ENCODE measurements around the gene BASP1. TPM values are rescaled to one million over a fixed set of nuclear protein-coding genes. Genes with fewer than 3 reads are reported as not detected.

Gene BASP1
- total and polyA plus RNA-seq, 7 experiments from 2014 or later, result 0.23 to 9.6 (median 1.2) TPM; not detected in 1

DNA sequence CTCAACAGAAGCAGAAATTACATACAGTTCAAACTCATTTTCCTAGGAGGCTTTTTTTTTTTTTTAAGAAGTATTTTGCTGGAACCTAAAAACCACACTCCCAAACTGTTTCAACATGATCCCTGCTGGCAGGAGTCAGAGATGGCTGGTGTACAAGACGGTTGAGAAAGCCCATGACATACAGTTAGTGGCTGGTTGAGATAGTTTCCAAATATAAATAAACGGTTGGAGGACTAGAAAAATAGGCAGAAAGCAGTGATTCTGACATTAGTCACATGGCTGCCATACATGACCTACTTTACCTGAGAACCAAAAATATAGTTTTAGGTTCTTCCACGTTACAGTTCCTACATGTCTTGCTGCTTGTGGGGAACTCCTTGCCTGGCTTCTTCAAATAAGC lies 31.7 kb upstream of the BASP1 start:
- POLR2A ChIA-PET, result no interaction called here
- intact Hi-C loops (cut with micrococcal nuclease), result no loop called here
- peak overlapping the region in 1 of 9 donors; percentile 15 for H3K27ac Mint-ChIP-seq

DNA sequence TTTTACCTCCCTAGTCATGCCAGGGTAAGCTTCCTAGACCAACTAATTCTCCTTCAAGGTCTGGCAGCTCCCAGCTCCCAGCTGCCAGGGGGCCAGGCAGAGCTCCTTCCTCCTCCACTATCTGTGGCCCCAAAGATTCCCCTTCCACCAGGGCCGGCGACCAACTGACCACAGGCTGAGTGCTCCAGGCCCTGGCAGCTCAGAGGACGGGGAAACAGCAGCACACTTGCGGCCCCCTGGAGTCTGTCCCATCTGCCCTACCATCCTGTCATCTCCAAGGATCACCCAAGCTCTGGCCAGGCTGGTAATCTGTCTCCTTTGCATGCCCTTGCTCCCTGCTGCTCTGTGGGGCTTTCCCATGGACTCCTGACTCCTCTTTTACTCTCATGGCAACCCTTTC lies 31.2 kb upstream of the BASP1 start:
- Mint-ChIP-seq H3K9me3 (peaks cover 0 to 2% (median 0%) of the 10 kb centered on the region in 11 donors), H3K27me3 (peaks cover 0 to 31% (median 6%) of the 10 kb centered on the region in 5 donors), H3K27ac (no peak overlapping the region), H3K36me3 (no peaks in the 10 kb centered on the region), H3K4me3 (no peak overlapping the region), H3K4me1 (peaks cover 0 to 7% (median 3%) of the 10 kb centered on the region in 7 donors)
- H3K36me3 ChIP-seq (ENCODE audit: control insufficient read depth in 2 of 3, insufficient read depth in 3 of 3, low read length in 3 of 3), result no peaks in the 10 kb centered on the region
- no peaks in the 10 kb centered on the region for H3K27me3 ChIP-seq (ENCODE audit: control insufficient read depth in 2 of 2, insufficient read depth in 2 of 2, low read length in 2 of 2)
- intact Hi-C loops (cut with micrococcal nuclease), result no loop called here
- POLR2A ChIA-PET, result no interaction called here
- no peak overlapping the region for H3K4me3 ChIP-seq (ENCODE audit: low read length)
- ATAC-seq (no peak), DNase-seq (no peak)
- no peak overlapping the region for H3K27ac ChIP-seq (ENCODE audit: low read depth, low read length)
- no peaks in the 10 kb centered on the region for H3K9me3 ChIP-seq (ENCODE audit: control insufficient read depth in 2 of 3, low read length in 3 of 3)
- no peaks in the 10 kb centered on the region for H3K4me1 ChIP-seq (ENCODE audit: control insufficient read depth in 2 of 2, insufficient read depth in 2 of 2, low read length in 2 of 2)
- CTCF ChIA-PET, result interaction anchor here (0.6 kb wide), 1 partner anchor 42 kb away, joined by 3 read pairs; no protein-coding TSS in a partner anchor

More for the DNA sequence above, 31.7 kb upstream of the BASP1 start:
- H3K4me1 ChIP-seq (ENCODE audit: control insufficient read depth in 2 of 2, insufficient read depth in 2 of 2, low read length in 2 of 2), result no peaks in the 10 kb centered on the region
- H3K27me3 ChIP-seq (ENCODE audit: control insufficient read depth in 2 of 2, insufficient read depth in 2 of 2, low read length in 2 of 2), result no peaks in the 10 kb centered on the region
- CTCF ChIA-PET, result no interaction called here
- Mint-ChIP-seq H3K9me3 (peaks cover 0 to 2% (median 0%) of the 10 kb centered on the region in 11 donors), H3K27me3 (peaks cover 0 to 31% (median 6%) of the 10 kb centered on the region in 5 donors), H3K4me1 (peaks cover 0 to 7% (median 3%) of the 10 kb centered on the region in 7 donors), H3K4me3 (no peak overlapping the region), H3K36me3 (no peaks in the 10 kb centered on the region)
- no peaks in the 10 kb centered on the region for H3K9me3 ChIP-seq (ENCODE audit: control insufficient read depth in 2 of 3, low read length in 3 of 3)
- DNase-seq, result no peak
- H3K36me3 ChIP-seq (ENCODE audit: control insufficient read depth in 2 of 3, insufficient read depth in 3 of 3, low read length in 3 of 3), result no peaks in the 10 kb centered on the region
- H3K4me3 ChIP-seq (ENCODE audit: low read length), result no peak overlapping the region
- H3K27ac ChIP-seq (ENCODE audit: low read depth, low read length), result no peak overlapping the region
- ATAC-seq, result no peak

DNA sequence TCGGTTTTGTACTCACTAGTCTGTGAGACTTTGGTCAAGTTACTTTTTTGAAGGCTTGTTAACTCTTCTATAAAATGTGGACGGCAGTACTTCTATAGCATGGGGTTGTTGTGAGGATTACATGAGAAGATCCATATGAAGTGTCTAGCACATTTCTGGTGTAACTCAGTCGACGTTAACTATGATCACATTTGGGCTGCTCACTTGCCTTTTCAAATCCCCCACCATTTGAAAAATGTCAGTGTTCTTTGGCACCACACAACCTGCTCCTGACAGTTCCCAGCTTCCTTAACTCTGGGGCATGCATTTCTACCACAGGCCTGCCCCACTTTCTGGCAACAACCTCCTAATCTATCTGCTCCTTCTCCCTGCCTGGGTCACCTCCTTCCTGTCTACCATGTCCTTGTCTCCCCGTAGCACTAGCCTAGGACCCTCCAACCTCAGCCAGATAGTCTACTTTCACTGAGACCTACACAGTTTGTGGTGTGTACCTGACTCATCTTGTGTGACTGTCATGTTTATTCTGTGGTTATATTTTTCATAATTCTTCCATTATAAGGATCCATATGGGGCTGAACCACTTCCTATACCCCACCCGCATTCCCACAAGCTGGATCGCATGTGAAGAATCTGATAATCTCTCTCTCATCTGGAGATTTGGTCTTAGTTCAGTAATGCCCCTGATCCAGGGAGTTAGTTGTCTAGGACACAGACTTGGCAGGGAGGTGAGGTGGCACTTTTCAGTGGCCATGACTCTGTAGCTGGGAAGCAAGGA lies 30.2 kb upstream of the BASP1 start:
- Mint-ChIP-seq H3K27me3 (peaks cover 0 to 31% (median 6%) of the 10 kb centered on the region in 5 donors), H3K4me1 (peaks cover 0 to 7% (median 3%) of the 10 kb centered on the region in 7 donors), H3K27ac (no peak overlapping the region), H3K4me3 (no peak overlapping the region), H3K9me3 (peaks cover 0 to 2% (median 0%) of the 10 kb centered on the region in 11 donors), H3K36me3 (no peaks in the 10 kb centered on the region)
- DNase-seq, result no peak
- ChIA-PET CTCF (interaction anchor here (0.6 kb wide), 1 partner anchor 200 kb away, joined by 3 read pairs; no protein-coding TSS in a partner anchor), POLR2A (no interaction called here)
- no peaks in the 10 kb centered on the region for H3K4me1 ChIP-seq (ENCODE audit: control insufficient read depth in 2 of 2, insufficient read depth in 2 of 2, low read length in 2 of 2)
- H3K27ac ChIP-seq (ENCODE audit: low read depth, low read length), result no peak overlapping the region
- H3K9me3 ChIP-seq (ENCODE audit: control insufficient read depth in 2 of 3, low read length in 3 of 3), result no peaks in the 10 kb centered on the region
- intact Hi-C loops (cut with micrococcal nuclease), result no loop called here
- ATAC-seq, result no peak
- no peaks in the 10 kb centered on the region for H3K36me3 ChIP-seq (ENCODE audit: control insufficient read depth in 2 of 3, insufficient read depth in 3 of 3, low read length in 3 of 3)
- no peaks in the 10 kb centered on the region for H3K27me3 ChIP-seq (ENCODE audit: control insufficient read depth in 2 of 2, insufficient read depth in 2 of 2, low read length in 2 of 2)
- H3K4me3 ChIP-seq (ENCODE audit: low read length), result no peak overlapping the region

DNA sequence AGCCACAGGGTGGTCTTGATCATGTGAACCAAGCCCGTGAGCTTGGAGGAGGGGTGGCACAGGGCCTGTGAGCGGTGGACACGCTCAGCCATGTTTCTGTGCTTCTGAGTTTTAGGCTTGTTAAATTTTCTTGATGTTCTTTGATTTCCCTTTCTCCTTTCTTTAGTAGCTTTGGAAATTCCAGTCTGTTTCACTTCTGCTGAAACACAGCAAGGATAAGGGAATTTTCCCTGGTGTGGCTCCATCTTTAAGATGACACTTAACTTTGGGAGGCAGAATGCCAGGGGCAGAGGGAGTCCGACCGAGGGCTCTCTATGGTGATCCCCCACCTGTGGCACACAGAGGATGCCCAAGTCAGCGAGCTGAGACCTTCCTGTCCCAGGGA lies 29.7 kb upstream of the BASP1 start:
- Histone ChIP-seq H3K36me3 (ENCODE audit: control insufficient read depth in 2 of 3, insufficient read depth in 3 of 3, low read length in 3 of 3) (no peaks in the 10 kb centered on the region), H3K27me3 (ENCODE audit: control insufficient read depth in 2 of 2, insufficient read depth in 2 of 2, low read length in 2 of 2) (no peaks in the 10 kb centered on the region), H3K9me3 (ENCODE audit: control insufficient read depth in 2 of 3, low read length in 3 of 3) (no peaks in the 10 kb centered on the region), H3K27ac (ENCODE audit: low read depth, low read length) (no peak overlapping the region), H3K4me3 (ENCODE audit: low read length) (no peak overlapping the region), H3K4me1 (ENCODE audit: control insufficient read depth in 2 of 2, insufficient read depth in 2 of 2, low read length in 2 of 2) (no peaks in the 10 kb centered on the region)
- Mint-ChIP-seq H3K4me1 (peaks cover 0 to 7% (median 3%) of the 10 kb centered on the region in 7 donors), H3K27ac (no peak overlapping the region), H3K36me3 (no peaks in the 10 kb centered on the region), H3K9me3 (peaks cover 0 to 2% (median 0%) of the 10 kb centered on the region in 11 donors), H3K4me3 (no peak overlapping the region), H3K27me3 (peaks cover 0 to 27% (median 6%) of the 10 kb centered on the region in 5 donors)
- ATAC-seq, result no peak
- intact Hi-C loops (cut with micrococcal nuclease), result no loop called here
- ChIA-PET CTCF (interaction anchor here (0.6 kb wide), 1 partner anchor 200 kb away, joined by 3 read pairs; no protein-coding TSS in a partner anchor), POLR2A (no interaction called here)
- DNase-seq, result no peak

DNA sequence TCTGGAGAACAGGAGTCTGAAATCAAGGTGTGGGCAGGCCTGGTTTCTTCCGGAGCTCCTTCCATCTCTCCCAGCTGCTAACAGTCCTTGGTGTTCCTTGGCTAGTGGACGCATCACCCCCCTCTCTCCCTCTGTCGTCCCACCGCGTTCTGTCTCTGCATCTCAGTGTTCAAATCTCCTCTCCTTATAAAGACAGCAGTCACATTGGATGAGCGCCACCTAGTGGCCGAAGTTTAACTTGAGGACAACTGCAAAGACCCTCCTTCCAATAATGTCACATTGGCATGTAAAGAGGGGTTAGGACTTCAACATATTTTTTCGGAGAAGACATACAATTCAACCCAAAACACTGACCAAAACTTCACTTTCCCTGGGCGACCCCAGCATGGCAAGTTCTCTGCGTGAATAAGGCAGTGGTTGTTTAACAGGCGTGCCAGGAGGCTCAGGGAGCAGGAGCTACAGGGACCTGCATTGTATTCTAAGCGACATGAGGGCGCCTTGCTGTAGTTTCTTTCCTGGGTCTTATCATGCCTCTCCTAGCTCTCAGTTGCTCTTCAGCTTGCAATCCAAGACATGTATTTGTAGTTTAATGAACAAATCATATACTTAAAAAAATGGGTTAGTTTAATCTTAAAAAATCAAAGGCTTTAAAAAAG lies 27.9 kb upstream of the BASP1 start:
- POLR2A ChIA-PET, result no interaction called here
- Histone ChIP-seq H3K9me3 (ENCODE audit: control insufficient read depth in 2 of 3, low read length in 3 of 3) (no peaks in the 10 kb centered on the region), H3K4me1 (ENCODE audit: control insufficient read depth in 2 of 2, insufficient read depth in 2 of 2, low read length in 2 of 2) (no peaks in the 10 kb centered on the region), H3K36me3 (ENCODE audit: control insufficient read depth in 2 of 3, insufficient read depth in 3 of 3, low read length in 3 of 3) (no peaks in the 10 kb centered on the region), H3K4me3 (ENCODE audit: low read length) (no peak overlapping the region), H3K27ac (ENCODE audit: low read depth, low read length) (no peak overlapping the region), H3K27me3 (ENCODE audit: control insufficient read depth in 2 of 2, insufficient read depth in 2 of 2, low read length in 2 of 2) (no peaks in the 10 kb centered on the region)
- H3K9me3 Mint-ChIP-seq, result peaks cover 0 to 2% (median 0%) of the 10 kb centered on the region in 11 donors
- ATAC-seq (no peak), DNase-seq (peak; percentile 5 to 52 (median 37))
- H3K4me1 Mint-ChIP-seq, result peaks cover 0 to 7% (median 3%) of the 10 kb centered on the region in 7 donors
- CTCF ChIA-PET, result interaction anchor here (0.7 to 1.1 kb wide), 3 partner anchors 9 to 11 kb away, joined by 3 read pairs; no protein-coding TSS in a partner anchor
- peaks cover 0 to 29% (median 6%) of the 10 kb centered on the region in 5 donors for H3K27me3 Mint-ChIP-seq
- H3K36me3 Mint-ChIP-seq, result no peaks in the 10 kb centered on the region
- intact Hi-C loops (cut with micrococcal nuclease), result loop anchor here (1.0 to 10.0 kb wide), 3 partner anchors 255 to 1025 kb away; partner anchors contain the start of gene MYO10 (in 1 of the 2)
- peak overlapping the region in 1 of 9 donors; percentile 60 for H3K27ac Mint-ChIP-seq
- H3K4me3 Mint-ChIP-seq, result no peak overlapping the region

DNA sequence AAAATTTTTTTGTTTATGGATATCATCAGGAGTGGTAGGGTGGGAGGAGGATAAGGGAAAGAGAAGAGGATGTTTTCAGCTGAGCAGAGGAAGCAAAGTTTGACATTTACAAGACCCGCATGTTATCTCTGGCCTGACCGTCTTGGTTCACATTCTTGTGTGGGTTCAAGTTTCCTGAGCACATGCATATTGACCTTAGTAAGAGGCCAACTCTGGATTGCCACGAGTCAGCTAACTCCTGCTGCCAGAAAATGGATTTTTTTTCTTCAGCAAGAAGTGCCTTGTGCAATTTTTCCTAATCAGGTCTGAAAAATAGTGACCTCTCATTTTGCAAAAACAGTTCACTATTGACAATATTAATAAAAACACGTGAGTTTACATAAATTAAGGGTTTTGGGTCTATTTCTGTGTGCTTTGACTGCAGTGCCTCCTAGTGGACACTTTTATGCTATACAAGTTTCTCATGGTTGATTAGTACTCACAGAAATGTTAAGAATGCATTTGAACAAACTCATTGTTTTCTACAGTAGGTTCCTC lies 27.1 kb upstream of the BASP1 start:
- Mint-ChIP-seq H3K27ac (no peak overlapping the region), H3K9me3 (peaks cover 0 to 2% (median 0%) of the 10 kb centered on the region in 11 donors), H3K4me3 (no peak overlapping the region), H3K36me3 (no peaks in the 10 kb centered on the region), H3K27me3 (peaks cover 0 to 29% (median 11%) of the 10 kb centered on the region in 5 donors), H3K4me1 (peaks cover 0 to 7% (median 3%) of the 10 kb centered on the region in 7 donors)
- Histone ChIP-seq H3K4me1 (ENCODE audit: control insufficient read depth in 2 of 2, insufficient read depth in 2 of 2, low read length in 2 of 2) (no peaks in the 10 kb centered on the region), H3K9me3 (ENCODE audit: control insufficient read depth in 2 of 3, low read length in 3 of 3) (no peaks in the 10 kb centered on the region), H3K27ac (ENCODE audit: low read depth, low read length) (no peak overlapping the region), H3K4me3 (ENCODE audit: low read length) (no peak overlapping the region), H3K36me3 (ENCODE audit: control insufficient read depth in 2 of 3, insufficient read depth in 3 of 3, low read length in 3 of 3) (no peaks in the 10 kb centered on the region), H3K27me3 (ENCODE audit: control insufficient read depth in 2 of 2, insufficient read depth in 2 of 2, low read length in 2 of 2) (no peaks in the 10 kb centered on the region)
- ATAC-seq (peak; percentile 58), DNase-seq (peak in 5 of 9 donors; percentile 3 to 10 (median 8))
- ChIA-PET CTCF (interaction anchor here (0.7 to 1.1 kb wide), 3 partner anchors 8 to 10 kb away, joined by 3 read pairs; no protein-coding TSS in a partner anchor), POLR2A (no interaction called here)
- intact Hi-C loops (cut with micrococcal nuclease), result loop anchor here (1.0 to 10.0 kb wide), 3 partner anchors 256 to 1026 kb away; partner anchors contain the start of gene MYO10 (in 1 of the 2)

All from naive thymus-derived CD4-positive, alpha-beta T cell (primary cell).